ENCODE data around the gene LAMA2.
A peak's percentile ranks its signal among the peaks of the same experiment; 100 is the strongest.

Gene LAMA2

DNA sequence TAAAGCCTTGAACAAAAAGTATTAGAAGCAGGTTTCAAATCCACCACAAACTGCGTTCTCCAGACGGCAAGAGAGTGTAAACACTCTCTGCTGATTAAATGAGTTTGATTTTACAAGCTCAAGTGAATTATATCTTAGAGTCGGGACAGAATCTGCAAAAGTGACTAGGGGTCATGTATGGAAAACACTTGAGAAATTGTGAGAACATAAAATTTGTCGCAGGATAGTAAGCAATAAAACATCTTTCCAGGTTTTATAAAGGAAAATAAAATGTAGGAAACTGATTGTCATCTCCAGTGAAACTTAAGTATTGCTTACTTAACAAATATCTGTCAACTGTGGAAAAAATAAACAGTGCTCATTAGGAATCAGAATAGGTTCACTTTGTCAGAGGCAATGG, 452.9 kb downstream of the LAMA2 start:
- DNase-seq = no peak

DNA sequence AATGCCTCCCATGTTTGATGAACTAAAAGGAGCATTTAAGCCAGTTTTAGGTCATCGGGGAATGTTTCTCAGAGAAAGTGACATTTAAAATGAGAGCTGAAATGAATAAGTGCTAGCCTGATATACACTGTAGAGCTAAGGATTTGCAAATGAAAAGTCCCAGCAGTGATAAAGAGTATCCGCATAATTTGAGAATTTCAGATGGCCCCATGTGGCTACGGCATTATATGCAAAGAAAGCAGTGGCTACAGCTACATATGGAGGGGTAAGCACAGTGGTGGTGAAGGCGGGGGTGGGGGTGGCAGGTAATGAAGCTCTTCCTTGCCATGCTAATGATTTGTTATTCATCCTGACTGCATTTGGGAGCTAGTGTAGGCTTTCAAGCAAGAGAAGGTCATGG, 455.7 kb downstream of the LAMA2 start:
- DNase-seq = no peak

DNA sequence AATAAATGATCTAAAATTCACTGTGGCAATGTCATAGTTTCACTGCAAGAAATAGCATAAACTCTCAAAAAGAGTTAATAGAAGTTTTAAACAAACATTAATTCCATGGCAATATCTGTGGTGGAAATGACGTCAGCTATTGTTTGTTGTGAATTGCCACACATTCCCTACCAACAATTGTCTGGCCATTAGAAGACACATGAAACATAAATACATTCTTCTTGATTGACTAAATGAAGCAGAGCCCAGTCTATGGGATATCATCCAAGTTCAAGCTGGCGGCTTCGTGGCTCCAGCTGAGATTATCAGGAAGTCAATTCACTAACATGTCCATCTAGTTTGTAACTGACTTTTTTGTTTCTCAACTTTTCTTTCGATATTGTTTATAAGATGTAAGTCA, 458.0 kb downstream of the LAMA2 start:
- DNase-seq = no peak

DNA sequence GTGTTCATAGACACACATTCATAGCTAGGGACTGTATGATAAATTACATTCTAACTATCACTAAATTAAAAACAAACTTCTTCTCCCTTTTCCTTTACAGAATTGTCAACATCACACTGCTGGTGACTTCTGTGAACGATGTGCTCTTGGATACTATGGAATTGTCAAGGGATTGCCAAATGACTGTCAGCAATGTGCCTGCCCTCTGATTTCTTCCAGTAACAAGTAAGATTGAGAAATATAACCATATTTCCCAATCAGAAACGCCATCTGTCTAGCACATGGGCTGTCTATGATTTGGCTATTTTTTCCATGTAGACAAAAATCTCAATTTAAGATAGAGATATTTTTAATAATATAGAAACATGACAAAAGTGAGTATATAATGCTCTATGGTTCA, 459.3 kb downstream of the LAMA2 start:
- no peak for DNase-seq

DNA sequence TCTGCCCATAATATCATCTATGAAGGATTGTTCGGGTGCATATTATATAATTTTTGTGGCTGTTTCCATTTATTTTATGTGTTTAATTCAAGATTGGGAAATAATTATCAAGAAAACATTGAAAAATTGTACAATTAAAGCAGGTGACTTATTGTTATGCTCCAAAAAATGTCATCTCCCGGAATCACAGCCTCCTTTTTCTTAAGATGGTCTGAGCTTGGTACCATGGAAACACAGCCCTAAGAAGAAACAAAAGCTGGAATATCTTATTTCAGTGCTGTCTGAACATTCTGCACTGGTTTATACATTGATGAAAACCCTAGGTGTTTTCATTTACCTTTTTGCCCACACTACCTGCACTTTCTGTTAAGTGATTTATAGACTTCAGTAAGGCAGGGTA, 459.9 kb downstream of the LAMA2 start:
- no peak for DNase-seq

DNA sequence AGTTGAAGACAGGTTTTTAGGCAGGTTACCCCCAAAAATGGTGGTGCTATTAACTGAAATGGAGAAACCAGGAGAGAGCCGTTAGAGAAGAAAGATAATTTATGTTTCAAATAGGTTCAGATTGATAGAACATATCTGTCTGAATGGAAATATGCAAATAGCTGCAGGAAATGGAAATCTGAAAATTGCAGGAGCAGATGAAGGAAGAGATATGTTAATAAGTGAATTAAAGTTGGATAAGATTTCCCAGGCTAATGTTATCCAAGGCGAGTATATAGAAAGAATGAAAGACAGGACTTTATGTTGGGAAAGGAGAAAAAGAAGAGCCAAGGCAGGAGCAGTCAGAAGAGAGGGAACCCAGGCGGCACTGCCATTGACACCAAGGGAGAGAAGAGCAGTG, 461.4 kb downstream of the LAMA2 start:
- no peak for DNase-seq

DNA sequence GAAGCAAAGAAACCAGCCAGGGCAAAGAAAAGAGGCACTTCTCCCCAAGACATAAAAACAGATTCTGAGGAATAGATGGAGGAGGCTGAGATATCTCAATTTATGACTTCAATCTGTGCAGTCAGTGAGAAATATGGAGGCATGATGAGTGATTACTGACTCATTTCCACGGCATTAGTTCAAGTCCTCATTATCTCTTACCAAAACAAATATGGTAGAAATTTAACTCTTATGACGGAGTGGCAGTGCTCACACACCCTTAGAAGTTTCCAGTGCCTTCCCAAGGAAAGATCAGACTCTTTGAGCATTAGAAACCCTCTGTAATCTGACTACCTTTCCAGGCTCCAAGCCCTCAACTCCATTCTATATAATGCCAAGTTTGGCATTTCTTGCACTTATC, 463.0 kb downstream of the LAMA2 start:
- DNase-seq = no peak

DNA sequence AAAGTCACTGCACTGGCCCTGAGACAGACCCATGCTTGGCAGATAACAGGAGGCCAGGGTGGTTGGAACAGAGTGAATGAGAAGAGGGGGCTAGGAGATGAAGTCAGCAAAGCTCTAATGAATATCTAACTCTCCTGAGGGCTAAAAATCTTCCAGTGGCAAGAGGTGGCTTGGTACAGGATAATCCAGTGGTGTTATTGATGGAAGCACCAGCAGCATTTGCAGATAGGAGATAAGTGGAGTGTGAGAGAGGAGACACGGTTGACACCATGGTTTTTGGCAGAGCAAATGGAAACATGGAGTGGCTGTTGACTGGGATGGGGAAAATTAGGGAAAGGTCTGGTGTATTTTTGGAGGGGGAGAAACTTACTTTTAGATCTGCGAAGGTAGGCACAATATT, 464.0 kb downstream of the LAMA2 start:
- no peak for DNase-seq

DNA sequence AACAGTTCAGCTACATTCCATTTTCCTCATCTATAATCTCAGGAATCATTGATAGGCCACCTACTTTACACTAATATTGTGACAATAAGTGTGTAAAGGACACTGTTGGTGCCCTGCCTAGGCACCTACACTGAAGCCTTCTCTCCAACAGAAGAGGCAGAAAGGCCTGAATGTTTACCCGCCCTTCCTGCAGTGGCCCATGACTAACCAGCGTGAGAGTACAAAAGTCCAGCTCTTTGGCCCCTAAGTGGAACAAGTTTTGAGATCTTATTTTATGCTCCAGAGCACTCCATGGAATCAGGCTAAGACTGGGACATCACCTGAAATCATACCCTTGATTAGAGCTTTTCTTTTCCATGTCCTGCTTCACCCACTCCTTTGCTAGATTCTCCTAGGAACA, 467.3 kb downstream of the LAMA2 start:
- DNase-seq = no peak

DNA sequence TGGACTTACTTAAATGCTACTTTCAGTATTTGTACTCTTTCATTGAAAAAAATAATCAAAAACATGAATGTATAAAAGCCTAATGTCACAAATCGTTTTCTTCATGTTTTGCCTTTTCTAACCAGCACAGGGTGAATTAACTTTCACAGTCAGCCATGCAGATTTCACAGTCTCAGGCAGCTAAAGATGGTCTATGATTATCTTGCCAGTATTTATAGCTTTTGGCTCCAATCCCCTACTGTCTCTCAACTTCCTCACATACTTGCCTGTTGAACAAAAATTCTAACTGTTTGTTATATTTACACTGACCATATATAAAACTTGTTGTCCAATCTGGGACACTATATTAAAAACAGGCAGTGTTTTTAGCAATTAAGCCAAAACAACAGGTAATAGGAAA, 468.9 kb downstream of the LAMA2 start:
- no peak for DNase-seq

DNA sequence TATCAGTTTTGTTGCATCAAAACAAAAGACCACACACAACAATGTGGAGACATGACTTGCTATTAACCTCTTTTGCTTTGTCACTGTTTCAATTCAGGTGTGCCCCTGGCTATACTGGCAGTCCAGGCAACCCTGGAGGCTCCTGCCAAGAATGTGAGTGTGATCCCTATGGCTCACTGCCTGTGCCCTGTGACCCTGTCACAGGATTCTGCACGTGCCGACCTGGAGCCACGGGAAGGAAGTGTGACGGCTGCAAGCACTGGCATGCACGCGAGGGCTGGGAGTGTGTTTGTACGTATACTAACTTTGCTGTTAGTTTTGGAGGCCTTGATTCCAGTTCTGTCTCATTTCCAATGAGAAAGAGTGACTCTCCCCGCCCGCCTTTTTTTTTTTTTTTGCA, 470.1 kb downstream of the LAMA2 start:
- no peak for DNase-seq

DNA sequence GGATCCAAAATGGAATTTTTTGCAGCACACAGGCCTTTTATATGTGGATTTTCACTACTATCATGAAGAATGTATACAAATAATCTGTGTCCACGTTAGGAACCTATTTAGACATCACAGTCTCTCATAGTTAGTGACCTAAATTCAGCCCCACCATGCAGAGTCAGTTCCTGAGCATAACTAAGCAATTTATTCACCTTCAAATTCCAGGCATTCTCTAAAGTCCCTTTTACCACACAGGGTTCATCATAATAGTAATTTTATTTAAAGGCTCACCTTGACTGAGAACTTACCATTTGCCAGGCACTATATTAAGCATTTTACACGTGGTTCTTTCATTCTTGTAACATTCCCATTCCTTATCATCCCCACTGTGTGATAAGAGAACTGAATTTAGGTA, 473.2 kb downstream of the LAMA2 start:
- no peak for DNase-seq

DNA sequence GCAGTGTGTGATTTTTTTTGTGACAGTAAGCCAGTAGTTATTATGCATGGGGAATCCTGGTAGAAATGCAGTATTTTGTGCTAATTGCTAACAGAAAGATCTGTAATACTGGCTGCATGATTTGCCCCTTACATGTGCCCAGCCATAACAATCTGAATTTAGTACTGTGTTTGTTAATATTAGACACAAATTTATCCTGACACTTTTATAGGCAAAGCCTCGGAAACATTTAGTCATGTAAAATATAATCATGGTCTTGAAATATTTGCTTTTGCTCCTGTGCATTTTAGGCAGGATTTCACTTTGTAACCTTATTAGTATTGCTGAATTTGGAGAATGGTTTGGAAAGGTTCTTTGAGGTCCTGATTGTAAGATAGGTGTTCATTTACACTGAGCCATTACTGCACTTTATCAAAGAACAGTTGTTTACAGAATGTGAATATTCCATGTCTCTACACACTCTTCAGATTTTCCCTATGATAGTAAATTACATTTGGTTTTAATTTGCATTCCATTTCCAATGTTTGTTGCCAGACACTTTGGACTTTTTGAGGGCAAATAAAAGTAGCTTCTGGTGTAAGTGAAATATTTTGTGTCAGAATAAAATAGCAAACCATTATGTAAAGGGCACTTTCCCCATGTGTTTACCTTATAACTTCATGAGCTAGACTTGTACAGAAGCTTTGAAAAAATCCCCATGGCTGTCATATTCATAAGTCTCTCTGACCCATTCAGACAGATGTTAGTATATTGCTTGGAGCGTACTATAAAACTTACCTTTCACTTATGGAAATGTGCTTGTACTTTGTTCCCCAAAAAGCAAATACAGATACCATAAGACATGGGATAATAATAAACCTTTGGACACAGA, 477.1 kb downstream of the LAMA2 start:
- DNase-seq = no peak

DNA sequence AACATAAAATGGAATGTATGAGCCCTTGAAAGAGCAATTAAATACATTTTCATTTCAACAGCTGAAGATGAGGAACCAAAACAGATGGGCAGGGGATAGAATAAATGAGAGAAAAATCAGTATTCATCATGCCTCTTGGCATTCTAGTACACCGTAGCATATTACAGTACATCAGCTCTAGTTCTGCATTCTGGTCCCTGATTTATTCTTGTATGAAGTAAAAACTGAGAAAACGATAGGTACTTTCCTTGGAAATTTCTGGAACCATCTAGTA, 477.7 kb downstream of the LAMA2 start:
- DNase-seq = no peak

DNA sequence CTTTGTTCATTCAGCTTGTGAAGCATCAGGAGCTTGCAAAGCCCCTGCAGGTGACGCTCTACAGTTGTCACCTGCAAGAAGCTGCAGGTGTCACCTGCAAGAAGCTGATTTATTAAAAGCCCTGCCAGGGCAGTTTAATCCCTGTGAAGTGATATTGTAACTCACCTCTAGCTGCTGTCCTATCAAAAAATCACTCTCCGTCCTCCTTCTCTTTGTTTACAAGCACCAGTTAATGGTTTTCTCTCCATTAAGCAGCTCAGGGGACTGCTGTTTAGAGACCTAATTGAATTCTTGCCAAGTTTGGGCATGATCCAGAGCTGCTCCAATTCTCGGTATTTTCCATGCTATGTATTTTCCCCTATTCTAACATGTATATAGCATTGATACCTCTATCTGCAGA, 481.1 kb downstream of the LAMA2 start:
- no peak for DNase-seq

DNA sequence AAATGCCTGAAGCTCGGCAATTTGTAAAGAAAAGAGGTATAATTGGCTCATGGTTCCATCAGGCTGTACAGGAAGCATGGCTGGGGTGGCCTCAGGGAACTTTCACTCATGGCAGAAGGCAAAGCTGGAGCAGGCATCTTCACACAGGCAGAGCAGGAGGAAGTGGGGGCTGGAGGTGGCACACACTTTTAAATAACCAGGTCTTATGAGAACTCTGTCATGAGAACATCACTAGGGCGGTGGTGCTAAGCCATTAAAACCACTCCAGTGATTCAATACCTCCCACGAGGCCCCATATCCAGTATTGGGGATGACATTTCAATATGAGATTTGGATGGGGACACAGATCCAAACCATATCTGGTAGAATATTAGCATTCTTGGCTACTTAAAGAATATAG, 481.8 kb downstream of the LAMA2 start:
- DNase-seq = no peak

DNA sequence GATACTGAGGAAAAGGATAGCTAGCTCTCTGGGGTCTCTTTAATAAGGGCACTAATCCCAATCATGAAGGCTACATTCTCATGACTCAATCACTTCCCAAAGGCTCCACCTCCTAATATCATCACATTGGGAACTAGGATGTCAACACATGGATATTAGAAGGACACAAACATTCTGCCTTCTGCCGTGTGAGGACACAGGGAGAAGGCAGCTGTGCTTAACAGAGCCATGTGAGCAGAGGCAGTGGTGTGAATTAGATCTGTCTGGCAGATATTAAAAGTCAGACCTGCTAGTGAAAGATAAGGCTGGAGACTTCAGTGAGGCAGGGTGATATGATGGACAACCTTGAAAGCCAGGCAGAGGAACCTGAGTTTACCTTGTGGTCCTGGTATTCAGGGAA, 485.1 kb downstream of the LAMA2 start:
- no peak for DNase-seq

DNA sequence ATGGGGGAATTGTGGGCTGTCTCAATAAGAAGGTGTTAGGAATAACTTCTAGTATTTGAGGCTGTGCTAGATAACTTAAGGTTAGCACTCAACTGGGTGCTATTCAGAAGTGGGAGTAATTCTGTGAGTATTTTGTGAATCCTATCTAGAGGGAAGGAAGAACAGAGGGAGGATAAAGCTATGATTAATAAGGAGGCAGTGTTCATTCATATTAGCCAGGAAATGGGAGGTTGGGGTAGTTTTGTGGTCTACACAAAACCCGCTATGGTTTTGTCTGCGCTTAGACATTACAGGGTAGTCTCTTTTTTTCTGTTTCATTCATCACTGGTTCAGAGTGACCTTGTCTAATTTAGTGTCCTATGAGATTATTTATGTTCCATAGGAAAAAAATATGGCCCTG, 486.0 kb downstream of the LAMA2 start:
- no peak for DNase-seq

DNA sequence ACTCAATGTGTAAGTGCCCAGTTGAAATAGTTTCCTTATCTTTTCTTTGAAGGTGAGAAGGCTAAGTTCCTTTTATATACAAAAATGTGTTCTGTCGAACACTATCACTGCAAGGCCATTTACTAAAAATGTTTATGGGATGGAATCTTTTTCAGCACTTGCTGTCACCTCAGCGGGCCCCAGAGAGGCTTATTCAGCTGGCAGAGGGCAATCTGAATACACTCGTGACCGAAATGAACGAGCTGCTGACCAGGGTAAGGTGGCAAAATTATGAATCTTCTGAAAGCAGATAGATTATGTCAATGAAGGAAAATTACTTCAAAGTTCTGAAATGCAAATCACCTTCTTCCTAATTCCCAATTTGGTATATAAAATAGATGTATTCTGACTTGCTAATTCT, 486.8 kb downstream of the LAMA2 start:
- no peak for DNase-seq

DNA sequence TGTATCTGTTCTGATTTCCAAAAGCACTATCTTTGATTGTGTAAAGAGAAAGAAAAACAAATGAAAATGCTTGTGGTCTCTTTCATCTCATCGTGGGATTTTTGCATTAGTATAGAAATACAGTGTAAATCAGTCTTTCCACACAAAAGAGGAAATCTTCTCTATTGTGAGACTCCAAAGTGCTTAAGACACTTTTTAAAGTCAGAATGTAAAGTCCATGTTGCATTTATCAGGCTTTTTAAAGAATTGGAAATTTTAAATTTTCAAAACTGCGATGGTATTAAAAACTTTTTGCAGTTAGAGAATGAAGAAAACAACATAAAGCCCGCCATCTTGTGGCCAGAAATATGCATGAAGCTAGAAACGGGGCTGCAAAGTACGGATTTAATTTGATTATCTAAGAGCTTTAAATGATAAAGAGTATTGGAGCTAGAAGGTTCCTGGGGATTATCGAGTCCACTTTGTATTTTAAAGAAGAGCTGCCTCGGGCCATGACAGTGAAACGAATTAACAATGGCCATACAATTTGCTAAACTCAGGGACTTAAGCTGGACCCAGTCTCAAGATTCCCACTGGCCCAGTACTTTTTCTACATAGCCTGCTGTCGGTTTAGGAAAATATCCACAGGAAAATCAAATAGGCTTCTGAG, 487.5 kb downstream of the LAMA2 start:
- peak; percentile 60 for DNase-seq

DNA sequence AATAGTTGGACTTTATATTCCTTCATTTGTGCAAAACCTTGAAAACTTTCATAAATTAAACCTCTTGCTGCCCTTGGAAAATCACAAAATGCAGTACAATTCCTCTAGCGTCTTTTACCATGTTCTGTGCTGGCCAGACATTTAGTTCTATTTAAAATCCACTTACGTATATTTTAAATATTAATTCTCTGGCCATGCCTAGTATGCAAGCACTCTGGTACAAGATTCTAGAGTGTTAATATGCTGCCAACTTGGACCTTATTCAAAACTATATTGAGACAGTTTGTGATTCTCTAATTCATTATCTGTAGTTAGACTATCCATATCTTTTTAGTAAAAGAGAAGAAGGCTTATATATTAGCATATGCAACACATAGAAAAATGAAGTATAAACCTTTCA, 498.9 kb downstream of the LAMA2 start:
- DNase-seq = no peak

DNA sequence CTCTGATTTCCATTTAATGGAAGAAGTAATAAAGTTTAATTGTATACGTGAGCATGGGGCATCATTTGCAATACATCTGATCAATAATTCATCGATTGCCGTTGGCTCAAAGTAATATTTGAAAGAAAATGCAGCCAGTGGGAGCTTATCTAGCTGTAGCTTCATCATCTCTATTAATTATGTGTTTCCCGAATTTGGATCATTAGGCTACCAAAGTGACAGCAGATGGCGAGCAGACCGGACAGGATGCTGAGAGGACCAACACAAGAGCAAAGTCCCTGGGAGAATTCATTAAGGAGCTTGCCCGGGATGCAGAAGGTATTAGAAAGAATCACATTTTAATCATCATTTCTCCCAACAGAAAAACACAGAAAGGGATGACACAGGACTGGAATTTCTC, 500.0 kb downstream of the LAMA2 start:
- no peak for DNase-seq

DNA sequence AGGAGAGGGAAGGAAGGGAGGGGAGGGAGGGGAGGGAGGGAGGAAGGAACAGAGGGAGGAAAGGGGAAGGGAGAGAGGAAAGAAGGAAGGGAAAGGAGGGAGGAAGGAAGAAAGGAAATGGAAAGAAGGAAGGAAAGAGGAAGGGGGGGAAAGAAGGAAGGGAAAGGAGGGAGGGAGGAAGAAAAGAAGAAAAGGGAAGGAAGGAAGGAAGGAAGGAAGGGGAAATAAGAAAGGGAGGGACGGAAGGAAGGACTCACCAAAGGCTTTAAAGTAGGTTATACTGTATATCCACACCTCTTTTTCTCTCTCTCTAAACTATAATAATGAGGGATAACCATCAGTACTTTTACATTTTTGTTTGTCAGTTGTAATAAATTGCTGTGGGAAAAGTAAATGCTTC, 502.2 kb downstream of the LAMA2 start:
- no peak for DNase-seq

DNA sequence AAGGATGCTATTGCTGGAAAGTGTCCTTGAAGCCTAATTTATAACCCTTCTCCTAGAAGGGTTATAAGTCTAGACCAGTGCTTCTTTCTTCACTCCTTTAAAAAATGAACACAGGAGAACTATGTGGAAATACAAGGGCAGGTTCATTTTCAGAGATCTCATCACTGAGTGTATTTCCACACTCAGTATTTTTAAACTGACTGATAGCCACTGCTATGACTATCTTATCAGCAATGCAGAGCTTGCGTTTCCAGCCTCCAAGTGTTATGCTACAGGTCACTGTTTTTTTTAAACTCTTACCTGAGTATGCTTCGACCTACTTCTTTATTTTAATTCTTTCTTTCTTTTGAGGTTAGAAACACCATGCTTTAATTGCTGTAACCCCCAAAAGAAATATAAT, 508.0 kb downstream of the LAMA2 start:
- no peak for DNase-seq

DNA sequence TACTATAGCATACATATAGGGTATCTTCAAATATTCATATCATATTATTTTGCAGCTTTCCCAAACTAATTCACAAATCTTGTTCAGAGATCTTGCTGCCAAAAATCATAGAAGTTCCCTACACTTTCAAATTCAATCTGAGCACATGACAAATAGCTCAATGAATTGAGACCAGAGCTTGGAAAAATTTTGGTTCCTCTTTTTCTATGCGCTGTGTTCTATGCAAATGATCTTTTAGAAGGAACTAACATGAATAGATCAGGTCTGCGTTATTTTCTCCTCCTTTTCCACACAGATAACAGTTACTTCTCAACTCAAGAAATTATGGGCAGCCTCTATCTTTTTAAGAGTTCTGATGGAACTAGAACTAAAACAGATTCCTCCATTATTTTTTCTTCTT, 510.7 kb downstream of the LAMA2 start:
- no peak for DNase-seq

Measured in activated CD4-positive, alpha-beta T cell treated with anti-CD3 and anti-CD28 coated beads for 48 hours (primary cell).